ENCODE measurements around the gene PRR19. TPM values are rescaled to one million over a fixed set of nuclear protein-coding genes. Genes with fewer than 3 reads are reported as not detected.
A peak's percentile ranks its signal among the peaks of the same experiment; 100 is the strongest.

Gene PRR19
- total and polyA plus RNA-seq, 10 of the 15 experiments (the other 5 are each of a cell fraction or from before 2014, with no cell fraction given) = 0.09 to 1.7 (median 0.73) TPM; not detected in 1

DNA sequence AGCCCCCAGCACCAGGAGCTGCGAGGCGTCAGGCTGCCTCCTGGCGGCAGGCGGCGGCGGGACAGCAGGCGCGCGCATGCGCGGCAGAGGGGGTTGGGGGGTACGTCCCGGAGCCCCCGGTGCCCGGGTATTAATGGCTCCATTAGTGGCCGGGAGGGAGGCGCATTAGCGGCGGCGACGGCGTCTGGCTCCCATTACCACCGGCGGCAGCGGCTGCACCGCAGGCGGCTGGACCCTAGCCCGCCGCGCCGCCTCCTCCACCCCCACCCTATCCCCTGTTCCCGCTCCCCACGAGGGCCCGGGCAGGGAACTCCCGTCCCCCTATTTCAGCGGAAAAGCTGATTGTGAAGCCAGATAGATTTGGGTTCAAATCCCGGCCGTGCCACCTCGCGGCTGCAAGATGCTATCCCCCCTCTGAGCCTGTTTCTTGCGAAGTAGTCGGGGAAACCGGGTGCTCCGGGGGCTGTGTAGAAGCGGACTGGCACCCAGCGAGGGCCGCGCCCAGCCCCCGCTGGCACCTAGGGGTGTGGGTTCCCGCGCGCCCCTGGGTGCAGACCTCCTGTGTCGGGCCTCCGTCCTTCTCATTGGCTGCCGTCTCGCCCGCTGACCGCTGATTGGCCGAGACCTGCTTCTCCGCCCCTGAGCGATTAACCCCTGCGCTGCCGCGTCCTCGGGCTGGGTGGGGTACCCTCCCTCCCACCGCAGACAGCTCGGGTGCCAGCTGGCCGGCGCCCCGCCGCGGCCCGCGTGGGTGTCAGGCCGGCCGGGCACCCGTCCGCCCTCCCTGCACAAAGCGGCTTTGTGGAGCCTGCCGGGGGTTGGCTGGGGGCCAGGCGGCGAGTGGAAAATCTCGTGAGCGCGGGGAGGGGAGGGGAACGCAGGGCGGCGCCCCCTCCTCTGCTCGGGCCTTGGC is 21.8 kb upstream of the PRR19 start (continued):
- TF ChIP-seq CTCF (IDR thresholded peaks at IDR 0.05 in 2 of 3, conservative IDR thresholded peaks at IDR 0.05 in 1 of 3; ENCODE audit: control insufficient read depth in 2 of 3, extremely low read depth in 1 of 3, insufficient read depth in 1 of 3, low read depth in 3 of 3, low read length in 3 of 3) = peak; percentile 91 to 94 (median 91)
- TF ChIP-seq RBBP5 (conservative IDR thresholded peaks at IDR 0.05) = no peak
- TF ChIP-seq BACH1 (IDR thresholded peaks at IDR 0.05; ENCODE audit: borderline replicate concordance) = peak; percentile 89
- peak; percentile 51 for TF ChIP-seq MYC (IDR thresholded peaks at IDR 0.05; ENCODE audit: insufficient read depth, insufficient read length, insufficient replicate concordance, low read length, severe bottlenecking)
- TF ChIP-seq NR2F1 (conservative IDR thresholded peaks at IDR 0.05) = peak; percentile 65
- TF ChIP-seq ZSCAN29 (IDR thresholded peaks at IDR 0.05) = no peak
- TF ChIP-seq, protein P1, sequence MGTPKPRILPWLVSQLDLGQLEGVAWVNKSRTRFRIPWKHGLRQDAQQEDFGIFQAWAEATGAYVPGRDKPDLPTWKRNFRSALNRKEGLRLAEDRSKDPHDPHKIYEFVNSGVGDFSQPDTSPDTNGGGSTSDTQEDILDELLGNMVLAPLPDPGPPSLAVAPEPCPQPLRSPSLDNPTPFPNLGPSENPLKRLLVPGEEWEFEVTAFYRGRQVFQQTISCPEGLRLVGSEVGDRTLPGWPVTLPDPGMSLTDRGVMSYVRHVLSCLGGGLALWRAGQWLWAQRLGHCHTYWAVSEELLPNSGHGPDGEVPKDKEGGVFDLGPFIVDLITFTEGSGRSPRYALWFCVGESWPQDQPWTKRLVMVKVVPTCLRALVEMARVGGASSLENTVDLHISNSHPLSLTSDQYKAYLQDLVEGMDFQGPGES (IDR thresholded peaks at IDR 0.05) = peak; percentile 51; the same call in 1 of the 2 replicates
- 0 out of 4 replicates have a peak, but pooled peaks of 1 of the 2 experiments have one; percentile 16 for TF ChIP-seq IKZF2 (IDR thresholded peaks at IDR 0.05)
- peak; percentile 78 for TF ChIP-seq SMARCA5 (IDR thresholded peaks at IDR 0.05)
- peak; percentile 80 for TF ChIP-seq LARP7 (IDR thresholded peaks at IDR 0.05)
- TF ChIP-seq PAX5 (IDR thresholded peaks at IDR 0.05; ENCODE audit: borderline replicate concordance, low read depth, low read length) = peak; percentile 82; the same call in 1 of the 2 replicates
- TF ChIP-seq, protein P2, sequence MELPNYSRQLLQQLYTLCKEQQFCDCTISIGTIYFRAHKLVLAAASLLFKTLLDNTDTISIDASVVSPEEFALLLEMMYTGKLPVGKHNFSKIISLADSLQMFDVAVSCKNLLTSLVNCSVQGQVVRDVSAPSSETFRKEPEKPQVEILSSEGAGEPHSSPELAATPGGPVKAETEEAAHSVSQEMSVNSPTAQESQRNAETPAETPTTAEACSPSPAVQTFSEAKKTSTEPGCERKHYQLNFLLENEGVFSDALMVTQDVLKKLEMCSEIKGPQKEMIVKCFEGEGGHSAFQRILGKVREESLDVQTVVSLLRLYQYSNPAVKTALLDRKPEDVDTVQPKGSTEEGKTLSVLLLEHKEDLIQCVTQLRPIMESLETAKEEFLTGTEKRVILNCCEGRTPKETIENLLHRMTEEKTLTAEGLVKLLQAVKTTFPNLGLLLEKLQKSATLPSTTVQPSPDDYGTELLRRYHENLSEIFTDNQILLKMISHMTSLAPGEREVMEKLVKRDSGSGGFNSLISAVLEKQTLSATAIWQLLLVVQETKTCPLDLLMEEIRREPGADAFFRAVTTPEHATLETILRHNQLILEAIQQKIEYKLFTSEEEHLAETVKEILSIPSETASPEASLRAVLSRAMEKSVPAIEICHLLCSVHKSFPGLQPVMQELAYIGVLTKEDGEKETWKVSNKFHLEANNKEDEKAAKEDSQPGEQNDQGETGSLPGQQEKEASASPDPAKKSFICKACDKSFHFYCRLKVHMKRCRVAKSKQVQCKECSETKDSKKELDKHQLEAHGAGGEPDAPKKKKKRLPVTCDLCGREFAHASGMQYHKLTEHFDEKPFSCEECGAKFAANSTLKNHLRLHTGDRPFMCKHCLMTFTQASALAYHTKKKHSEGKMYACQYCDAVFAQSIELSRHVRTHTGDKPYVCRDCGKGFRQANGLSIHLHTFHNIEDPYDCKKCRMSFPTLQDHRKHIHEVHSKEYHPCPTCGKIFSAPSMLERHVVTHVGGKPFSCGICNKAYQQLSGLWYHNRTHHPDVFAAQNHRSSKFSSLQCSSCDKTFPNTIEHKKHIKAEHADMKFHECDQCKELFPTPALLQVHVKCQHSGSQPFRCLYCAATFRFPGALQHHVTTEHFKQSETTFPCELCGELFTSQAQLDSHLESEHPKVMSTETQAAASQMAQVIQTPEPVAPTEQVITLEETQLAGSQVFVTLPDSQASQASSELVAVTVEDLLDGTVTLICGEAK (IDR thresholded peaks at IDR 0.05; ENCODE audit: borderline replicate concordance) = no peak
- TF ChIP-seq SPI1 (IDR thresholded peaks at IDR 0.05; ENCODE audit: borderline replicate concordance, insufficient read depth, low read depth, low read length) = no peak
- no peak for TF ChIP-seq HDAC2 (IDR thresholded peaks at IDR 0.05)
- no peak for TF ChIP-seq ZNF274 (IDR thresholded peaks at IDR 0.05; ENCODE audit: insufficient read depth, insufficient read length)
- TF ChIP-seq POLR2A (IDR thresholded peaks at IDR 0.05; ENCODE audit: low read depth, low read length) = peak; percentile 65; the same call in 1 of the 2 replicates
- TF ChIP-seq, protein P3, sequence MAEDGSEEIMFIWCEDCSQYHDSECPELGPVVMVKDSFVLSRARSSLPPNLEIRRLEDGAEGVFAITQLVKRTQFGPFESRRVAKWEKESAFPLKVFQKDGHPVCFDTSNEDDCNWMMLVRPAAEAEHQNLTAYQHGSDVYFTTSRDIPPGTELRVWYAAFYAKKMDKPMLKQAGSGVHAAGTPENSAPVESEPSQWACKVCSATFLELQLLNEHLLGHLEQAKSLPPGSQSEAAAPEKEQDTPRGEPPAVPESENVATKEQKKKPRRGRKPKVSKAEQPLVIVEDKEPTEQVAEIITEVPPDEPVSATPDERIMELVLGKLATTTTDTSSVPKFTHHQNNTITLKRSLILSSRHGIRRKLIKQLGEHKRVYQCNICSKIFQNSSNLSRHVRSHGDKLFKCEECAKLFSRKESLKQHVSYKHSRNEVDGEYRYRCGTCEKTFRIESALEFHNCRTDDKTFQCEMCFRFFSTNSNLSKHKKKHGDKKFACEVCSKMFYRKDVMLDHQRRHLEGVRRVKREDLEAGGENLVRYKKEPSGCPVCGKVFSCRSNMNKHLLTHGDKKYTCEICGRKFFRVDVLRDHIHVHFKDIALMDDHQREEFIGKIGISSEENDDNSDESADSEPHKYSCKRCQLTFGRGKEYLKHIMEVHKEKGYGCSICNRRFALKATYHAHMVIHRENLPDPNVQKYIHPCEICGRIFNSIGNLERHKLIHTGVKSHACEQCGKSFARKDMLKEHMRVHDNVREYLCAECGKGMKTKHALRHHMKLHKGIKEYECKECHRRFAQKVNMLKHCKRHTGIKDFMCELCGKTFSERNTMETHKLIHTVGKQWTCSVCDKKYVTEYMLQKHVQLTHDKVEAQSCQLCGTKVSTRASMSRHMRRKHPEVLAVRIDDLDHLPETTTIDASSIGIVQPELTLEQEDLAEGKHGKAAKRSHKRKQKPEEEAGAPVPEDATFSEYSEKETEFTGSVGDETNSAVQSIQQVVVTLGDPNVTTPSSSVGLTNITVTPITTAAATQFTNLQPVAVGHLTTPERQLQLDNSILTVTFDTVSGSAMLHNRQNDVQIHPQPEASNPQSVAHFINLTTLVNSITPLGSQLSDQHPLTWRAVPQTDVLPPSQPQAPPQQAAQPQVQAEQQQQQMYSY (CRISPR knock-in tag; IDR thresholded peaks at IDR 0.05) = no peak

Data from GM12878 (cell line).